DMS153 treated with DMSO at 0.1 percent for 48 hours (cell line): ENCODE data around the gene ZFP3.
"Not testable (repeated sequence)": the region's sequence is repeated elsewhere in the genome, so short reads cannot be mapped to it uniquely, and the experiment has no call there.

ENCODE experiments used
- DNase-seq: peaks from one replicate; lab custom pipeline; 2025; ENCODE audit not compliant: unreplicated experiment; lab: John Stamatoyannopoulos, UW

ZFP3 gene

DNA sequence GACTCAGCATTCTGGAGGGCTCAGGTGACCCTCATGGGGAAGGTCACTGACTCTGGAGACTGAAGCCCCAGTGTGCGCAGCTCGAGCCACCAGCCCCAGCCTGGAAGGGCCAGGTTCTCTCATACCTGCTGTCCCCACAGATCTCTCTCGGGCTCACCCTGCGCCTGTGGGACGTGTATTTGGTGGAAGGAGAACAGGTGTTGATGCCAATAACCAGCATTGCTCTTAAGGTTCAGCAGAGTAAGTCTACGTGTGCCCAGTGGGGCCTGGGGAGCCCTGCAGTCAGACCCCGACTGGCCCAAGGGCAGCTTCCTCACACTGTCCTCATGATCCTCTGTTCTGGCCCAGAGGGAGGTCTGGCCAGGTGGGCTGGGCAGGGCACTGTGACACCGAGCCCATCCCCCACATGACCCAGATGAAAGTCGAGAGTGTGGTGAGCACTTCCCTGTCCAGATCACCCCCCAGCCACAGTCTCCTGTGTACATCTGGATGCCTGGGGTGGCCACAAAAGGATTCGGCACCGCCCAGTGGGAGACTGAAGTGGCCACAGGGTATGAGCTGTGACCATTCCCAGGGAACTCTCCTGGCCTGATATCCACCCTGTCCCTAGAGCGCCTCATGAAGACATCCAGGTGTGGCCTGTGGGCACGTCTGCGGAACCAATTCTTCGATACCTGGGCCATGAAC is 59.4 kb downstream of the ZFP3 start:
- DNase-seq: not testable (repeated sequence)

DNA sequence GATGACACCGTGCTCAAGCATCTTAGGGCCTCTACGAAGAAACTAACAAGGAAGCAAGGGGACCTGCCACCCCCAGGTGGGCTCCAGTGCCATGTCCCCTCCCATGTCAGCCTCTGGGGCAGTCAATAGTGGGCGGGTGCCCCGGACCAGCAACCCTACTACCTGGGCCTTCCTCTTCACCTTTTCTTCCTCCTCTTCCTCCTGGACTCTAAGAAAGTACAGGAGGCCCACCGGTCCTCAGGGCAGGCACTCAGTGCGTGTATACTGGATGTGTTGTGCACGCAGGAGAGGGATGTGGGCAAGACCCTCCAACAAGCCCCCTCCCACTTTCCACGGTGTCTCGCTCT is 59.9 kb downstream of the ZFP3 start:
- not testable (repeated sequence) for DNase-seq

DNA sequence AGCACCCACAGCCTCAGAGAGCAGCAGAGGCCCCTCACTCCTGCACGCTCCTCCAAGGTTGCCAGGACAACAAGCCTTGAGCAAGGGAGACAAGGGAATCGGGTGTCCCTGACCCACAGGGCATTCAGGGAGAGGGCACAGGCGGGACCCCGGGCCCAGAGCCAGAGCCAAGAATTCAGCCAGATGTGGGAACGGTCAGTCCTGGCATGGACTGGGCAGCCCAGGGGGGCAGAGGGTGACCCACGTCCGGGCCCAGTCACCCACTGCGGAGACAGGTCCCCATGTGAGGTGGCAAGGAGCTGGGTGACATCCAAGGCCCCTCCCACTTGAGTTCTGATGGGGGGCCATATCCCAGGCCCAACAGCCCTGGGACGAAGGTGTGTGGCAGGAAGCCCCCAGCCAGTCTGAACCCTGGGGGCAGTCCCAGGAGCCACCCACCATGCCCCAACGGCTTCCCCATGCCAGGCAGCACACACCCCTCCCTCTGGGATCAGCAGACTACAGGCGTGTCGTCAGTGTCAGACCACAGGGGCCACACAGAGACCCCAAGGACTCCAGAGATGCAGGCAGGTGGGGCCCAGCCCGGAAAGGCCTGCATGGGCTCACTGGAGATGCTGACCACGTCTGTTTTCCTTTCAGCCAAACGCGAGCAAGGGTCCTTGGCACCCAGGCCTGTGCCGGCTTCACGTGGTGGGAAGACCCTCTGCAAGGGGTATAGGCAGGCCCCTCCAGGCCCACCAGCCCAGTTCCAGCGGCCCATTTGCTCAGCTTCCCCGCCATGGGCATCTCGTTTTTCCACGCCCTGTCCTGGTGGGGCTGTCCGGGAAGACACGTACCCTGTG is 60.6 kb downstream of the ZFP3 start:
- DNase-seq: no peak

DNA sequence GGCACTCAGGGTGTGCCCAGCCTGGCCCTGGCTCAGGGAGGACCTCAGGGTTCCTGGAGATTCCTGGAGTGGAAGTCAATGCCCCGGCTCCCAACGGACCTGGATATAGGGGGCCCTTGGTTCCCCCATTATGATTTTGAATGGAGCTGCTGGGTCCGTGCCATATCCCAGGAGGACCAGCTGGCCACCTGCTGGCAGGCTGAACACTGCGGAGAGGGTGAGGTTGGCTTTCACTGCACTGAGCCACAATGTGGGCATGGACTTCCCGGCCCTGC is 61.1 kb downstream of the ZFP3 start:
- no peak for DNase-seq

DNA sequence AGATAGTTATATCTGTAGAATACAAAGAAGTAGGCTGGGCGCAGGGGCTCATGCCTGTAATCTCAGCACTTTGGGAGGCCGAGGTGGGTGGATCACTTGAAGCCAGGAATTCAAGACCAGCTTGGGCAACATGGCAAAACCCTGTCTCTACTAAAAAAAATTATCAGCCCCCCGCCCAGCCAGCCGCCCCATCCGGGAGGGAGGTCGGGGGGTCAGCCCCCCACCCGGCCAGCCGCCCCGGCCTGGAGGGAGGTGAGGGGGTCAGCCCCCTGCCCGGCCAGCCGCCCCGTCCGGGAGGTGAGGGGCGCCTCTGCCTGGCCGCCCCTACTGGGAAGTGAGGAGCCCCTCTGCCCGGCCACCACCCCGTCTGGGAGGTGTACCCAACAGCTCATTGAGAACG is 64.6 kb downstream of the ZFP3 start:
- DNase-seq: not testable (repeated sequence)
